Stimulated activated CD8-positive, alpha-beta memory T cell treated with anti-CD3 and anti-CD28 coated beads, Interleukin-15, amount 100 ng/mL, for 1 hour (primary cell): ENCODE measurements around the gene FAM81A.
"Not testable (repeated sequence)": the region's sequence is repeated elsewhere in the genome, so short reads cannot be mapped to it uniquely, and the experiment has no call there.

Experiments
- DNase-seq: peaks from one replicate; pipeline ENCODE4 v3.0.0-alpha.2; 2020; ENCODE audit warnings: low read depth

Gene FAM81A

GRCh38 chr15:59437817-59438624, at the start of gene FAM81A:
TSS of gene FAM81A (plus strand) at chr15:59438186. CDS start at chr15:59458627, 20,441 bp downstream.
- DNase-seq: no peak

DNA sequence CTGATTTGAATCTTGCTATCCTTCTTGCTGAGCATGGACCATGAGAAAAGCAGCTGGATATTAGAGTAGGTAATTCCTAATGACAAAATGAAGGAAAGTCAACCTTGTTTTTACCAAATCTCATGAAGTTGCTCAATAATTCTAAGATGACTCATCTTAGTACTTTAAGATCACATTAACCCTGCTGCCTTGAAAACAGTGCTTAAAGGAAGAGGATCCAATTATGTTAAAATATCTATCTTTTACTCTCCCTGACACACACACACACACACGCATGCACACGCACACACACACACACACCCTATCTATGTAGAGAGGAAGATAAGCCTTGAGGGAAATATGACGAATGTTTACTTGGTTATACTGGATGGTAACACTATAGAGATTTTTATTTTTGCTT, 49.3 kb upstream of the FAM81A start:
- no peak for DNase-seq

DNA sequence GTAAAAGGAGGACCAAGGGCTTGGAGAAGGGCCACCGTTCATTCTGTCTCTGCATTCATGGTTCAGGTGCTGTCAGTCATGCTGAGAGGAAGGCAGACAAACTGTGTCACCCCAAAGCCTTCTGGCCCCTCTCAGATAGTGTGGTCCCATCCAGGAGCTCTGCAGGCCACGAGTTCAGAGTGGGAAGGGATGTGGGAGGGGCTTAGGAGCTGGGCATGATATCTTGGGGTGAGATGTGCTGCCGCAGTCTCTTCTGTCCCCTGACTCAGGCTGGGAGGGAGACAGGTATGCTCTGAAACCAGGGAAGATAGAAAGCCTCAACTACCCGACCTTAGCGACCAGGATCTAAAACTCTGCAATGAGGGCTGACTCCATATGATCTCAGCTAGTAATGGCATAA, 45.7 kb upstream of the FAM81A start:
- DNase-seq: no peak

- DNase-seq: no peak
These were observed 43.8 kb upstream of the FAM81A start for GRCh38 chr15:59394166-59394661.

DNA sequence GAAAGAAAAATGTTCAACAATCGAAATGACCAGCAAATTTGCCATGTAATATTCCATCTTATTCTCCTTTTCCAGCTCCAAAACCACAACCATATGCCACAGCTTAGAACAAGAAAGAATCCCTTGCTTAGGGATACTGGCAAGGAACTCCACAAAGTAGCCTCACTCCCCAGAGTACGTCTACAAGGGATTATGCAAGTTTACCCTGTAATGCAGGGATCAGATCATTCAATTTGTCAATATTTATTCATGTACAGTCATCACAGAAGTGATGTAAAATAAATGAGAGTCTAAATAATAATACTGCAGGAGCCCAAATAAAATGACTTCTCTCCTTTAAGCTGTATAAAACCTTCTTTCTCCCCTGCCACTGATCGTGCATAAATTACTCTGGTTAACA, 41.8 kb upstream of the FAM81A start:
- no peak for DNase-seq

DNA sequence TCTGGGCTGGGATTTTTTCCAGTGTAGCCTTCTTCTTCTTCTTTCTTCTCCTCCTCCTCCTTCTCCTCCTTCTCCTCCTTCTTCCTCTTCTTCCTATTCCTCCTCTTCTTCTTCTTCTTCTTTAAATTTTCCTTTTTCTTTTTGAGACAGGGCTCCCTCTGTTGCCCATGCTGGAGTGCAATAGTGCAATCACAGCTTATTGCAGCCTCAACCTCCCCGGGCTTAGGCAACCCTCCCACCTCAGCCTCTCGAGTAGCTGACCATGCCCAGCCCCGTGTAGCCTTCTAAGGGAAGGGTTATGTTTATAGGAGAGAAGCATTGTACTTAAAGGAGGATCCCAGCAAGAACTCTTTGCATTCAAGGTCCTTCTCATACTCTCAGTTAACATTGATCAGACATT, 41.3 kb upstream of the FAM81A start:
- no peak for DNase-seq

- no peak for DNase-seq
These were observed 39.8 kb upstream of the FAM81A start for GRCh38 chr15:59398220-59398619.

- no peak for DNase-seq
These were observed 38.4 kb upstream of the FAM81A start for GRCh38 chr15:59399465-59400102.

- no peak for DNase-seq
These were observed 37.7 kb upstream of the FAM81A start for GRCh38 chr15:59400103-59400813.

DNA sequence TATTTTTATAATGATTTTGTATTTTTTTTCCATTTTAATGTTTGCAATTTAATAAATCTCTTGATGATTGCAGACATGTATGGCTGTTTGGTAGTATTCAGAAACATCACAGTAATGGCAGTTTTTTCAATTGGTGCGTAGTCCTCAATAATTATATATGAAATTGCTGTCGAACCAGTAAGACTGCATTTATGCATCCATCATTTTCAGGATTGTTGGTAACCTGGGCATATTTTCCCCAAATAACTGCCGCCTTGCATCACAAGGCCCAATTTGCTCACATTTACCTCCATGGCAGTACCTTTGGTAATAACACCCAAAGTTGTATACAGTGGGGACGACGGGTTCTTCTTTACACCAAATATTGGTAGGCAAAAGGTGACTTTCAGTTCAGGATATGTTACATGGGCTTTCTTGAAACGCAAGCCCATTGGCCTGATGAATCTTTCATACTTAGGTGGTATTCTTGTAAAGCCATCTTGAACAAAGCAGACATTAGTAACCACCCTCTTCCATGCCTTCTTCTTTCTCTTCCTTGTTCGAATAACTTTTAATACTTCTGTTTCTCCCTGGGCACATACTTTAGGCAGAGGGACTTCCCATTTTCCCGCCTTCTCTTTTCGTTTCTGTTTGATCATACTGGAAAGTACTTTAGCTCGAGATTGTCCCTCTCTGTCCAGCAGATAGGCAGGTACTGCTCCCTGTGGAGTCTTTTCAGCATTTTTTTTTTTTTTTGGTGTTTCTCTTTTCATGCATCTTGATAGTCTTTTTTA, 36.7 kb upstream of the FAM81A start:
- DNase-seq: not testable (repeated sequence)

DNA sequence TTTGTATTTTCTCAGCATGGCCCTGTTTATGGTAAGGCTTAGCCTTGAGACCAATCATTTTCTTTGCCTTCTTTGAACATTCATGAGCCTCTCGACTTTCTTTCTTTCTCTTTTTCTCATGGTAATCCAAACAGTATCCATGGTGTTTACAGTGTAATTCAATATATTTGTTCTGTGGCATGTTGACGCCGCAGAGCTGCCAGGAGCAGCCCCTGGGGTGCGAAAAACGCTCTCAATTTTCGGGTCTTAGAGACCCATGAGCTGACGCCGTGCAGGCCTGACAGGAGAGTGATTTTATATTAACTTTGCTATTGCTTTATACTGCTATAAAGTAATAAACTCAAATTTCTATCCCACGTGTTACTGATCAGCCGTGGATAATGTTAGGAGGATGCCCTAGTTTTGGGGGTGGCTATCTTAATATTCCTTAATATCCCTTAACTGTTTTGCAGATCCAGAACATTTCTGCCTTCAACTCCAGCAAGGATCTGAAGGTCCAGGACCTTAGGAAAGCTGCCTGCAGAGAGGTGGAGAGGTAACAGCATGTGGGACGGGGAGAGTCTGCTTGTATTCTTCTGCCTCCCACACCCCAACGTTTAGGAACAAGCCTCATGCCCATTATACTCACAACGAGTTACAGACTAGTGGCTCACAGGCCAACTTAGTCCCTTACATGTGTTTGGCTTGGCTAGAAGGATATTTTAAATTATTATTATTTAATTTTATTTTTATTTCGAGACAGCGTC, 36.0 kb upstream of the FAM81A start:
- DNase-seq: no peak

- no peak for DNase-seq
These were observed 32.9 kb upstream of the FAM81A start for GRCh38 chr15:59405079-59405478.

DNA sequence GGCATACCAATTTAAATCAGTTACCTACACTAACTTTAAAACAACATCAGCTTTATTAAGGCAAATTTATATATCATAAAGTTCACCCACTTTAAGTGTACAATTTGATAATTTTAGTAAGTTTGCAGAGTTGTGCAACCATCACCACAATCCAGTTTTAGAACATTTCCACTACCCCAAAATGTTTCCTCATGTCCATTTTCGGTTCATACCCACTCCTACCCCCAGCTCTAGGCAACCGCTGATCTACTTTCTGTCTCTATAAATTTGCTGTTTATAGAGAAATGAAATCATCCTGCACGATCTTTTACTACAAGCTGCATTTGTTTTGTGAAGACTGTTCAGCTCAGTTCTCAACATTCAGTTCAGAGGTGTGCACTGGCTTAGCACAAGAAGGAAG, 31.5 kb upstream of the FAM81A start:
- DNase-seq: no peak

DNA sequence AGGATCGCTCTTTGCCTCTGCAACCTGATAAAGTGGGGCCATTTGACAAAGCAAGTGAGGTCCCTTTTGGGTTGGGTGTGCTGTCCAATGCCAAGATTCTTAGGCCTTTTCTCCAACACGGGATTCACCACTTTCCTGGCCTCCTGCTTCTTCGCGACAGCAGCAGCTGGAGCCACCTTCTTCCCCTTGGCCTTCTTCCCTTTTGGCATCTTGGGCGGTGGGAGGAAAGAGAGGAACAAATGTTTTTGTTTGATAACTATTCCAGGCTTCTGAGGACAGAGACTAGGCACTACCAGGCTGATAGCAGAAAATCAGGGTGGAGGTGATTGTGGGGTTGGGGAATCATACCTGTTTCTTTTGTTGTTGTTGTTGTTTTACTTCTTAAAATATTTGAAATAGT, 30.0 kb upstream of the FAM81A start:
- no peak for DNase-seq

- DNase-seq: no peak
These were observed 27.5 kb upstream of the FAM81A start for GRCh38 chr15:59410391-59410896.

- no peak for DNase-seq
These were observed 24.4 kb upstream of the FAM81A start for GRCh38 chr15:59413577-59413976.

GRCh38 chr15:59416816-59417215, 21.2 kb upstream of the FAM81A start:
- no peak for DNase-seq

DNA sequence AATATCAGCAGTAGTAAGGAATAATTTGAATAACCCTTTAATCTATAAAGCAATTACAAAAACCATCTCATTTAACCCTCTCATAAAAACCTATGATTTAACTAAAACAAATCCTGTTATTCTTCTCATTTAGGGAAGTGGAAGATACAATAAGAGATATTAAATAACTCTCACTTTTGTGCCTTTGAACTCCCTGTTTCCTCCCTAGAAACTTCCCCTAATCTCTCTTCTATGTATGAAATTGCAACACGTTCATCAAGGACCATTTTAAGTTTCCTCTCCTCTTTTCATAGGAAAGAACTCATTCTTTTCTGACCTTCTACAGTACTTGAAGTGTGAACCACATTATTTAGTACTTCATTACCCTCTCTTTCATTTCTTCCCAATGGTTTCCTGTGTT, 18.8 kb upstream of the FAM81A start:
- DNase-seq: no peak

GRCh38 chr15:59420108-59420507, 17.9 kb upstream of the FAM81A start:
- no peak for DNase-seq

- DNase-seq: no peak
These were observed 16.9 kb upstream of the FAM81A start for GRCh38 chr15:59420986-59421618.

DNA sequence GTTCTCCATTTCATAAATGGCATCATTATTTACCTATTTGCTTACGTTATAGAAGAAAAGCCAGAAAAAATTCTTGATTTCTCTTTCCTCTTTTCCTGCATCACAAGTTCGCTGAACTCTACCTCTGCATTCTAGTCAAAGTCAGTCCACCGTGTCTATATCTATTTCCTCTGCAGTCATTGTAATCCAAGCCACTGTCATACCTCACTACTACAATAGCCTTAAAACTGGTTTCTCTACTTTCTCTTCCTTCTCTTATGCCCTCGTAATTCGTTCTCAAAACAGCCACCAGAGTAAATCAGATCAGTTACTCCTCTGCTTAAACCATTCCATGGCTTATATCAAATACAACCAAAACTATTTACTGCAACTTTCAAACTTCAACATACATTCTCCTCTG, 13.4 kb upstream of the FAM81A start:
- no peak for DNase-seq
